SJSA1 (cell line): ENCODE data around the gene TACC2. TPM values are rescaled to one million over a fixed set of nuclear protein-coding genes. Genes with fewer than 3 reads are reported as not detected.
A peak's percentile ranks its signal among the peaks of the same experiment; 100 is the strongest.
"Not testable (repeated sequence)": the region's sequence is repeated elsewhere in the genome, so short reads cannot be mapped to it uniquely, and the experiment has no call there.

Experiments used
- DNase-seq, 2 experiments: peaks; one replicate each; pipeline ENCODE4 v3.0.0-alpha.2; 2015 to 2020; ENCODE audit warnings: low spot score in 2 of 2, low read depth in 1 of 2
- H3K27ac ChIP-seq: fragments of 250-450 bp; sonication (Bioruptor Pico); 2 replicates; pipeline ENCODE4 v1.5.1; 2020; ENCODE audit warnings: mild to moderate bottlenecking, moderate library complexity
- H3K27me3 ChIP-seq: fragments of 250-450 bp; sonication (Bioruptor Pico); replicated peaks from 2 replicates; pipeline ENCODE4 v1.5.1; 2020; ENCODE audit warnings: mild to moderate bottlenecking, moderate library complexity
- H3K36me3 ChIP-seq: fragments of 250-450 bp; sonication (Bioruptor Pico); 2 replicates; pipeline ENCODE4 v1.5.1; 2020; ENCODE audit warnings: mild to moderate bottlenecking
- H3K4me1 ChIP-seq: fragments of 250-450 bp; sonication (Bioruptor Pico); replicated peaks from 2 replicates; pipeline ENCODE4 v1.6.1; 2021; ENCODE audit warnings: mild to moderate bottlenecking
- H3K4me3 ChIP-seq: fragments of 250-450 bp; sonication (Bioruptor Pico); 2 replicates; pipeline ENCODE4 v1.5.1; 2020; ENCODE audit warnings: mild to moderate bottlenecking
- H3K9me3 ChIP-seq: fragments of 250-450 bp; sonication (Bioruptor Pico); replicated peaks from 2 replicates; pipeline ENCODE4 v1.5.1; 2020; ENCODE audit warnings: mild to moderate bottlenecking
- total RNA-seq: library from RNA; depleted of rRNA; stranded (reverse); fragments of >200 nt; shearing (Covaris generic); gene quantifications from 2 replicates; pipeline ENCODE4 v1.2.3, GENCODE V29; 2014

The TACC2 gene
- total RNA-seq, 1 experiment from 2014 or later, result 4.9 TPM

DNA sequence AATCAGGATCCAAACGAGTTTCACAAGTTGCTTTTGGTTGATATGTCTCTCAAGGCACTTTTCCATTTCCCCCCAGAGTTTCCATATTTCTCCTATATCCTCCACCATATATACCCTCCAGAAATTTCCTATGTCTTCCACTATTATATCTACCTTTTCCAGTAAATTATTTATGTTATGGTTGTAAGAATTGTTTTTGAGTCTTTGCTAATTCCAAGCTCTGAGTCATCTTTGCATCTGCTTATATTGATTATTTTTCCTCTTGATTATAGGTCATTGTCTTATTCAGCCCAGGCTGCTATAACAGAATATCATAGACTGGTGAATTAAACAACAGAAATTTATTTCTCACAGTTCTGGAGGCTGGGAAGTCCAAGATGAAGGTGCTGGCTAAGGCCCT lies 12.7 kb downstream of the TACC2 start:
- Histone ChIP-seq H3K36me3 (no peaks in the 10 kb centered on the region), H3K4me1 (no peaks in the 10 kb centered on the region), H3K4me3 (no peak overlapping the region), H3K27ac (no peak overlapping the region), H3K9me3 (no peaks in the 10 kb centered on the region; the same call in 1 of the 2 replicates), H3K27me3 (no peaks in the 10 kb centered on the region)
- DNase-seq, result no peak

GRCh38 chr10:122007415-122007814 lies 18.5 kb downstream of the TACC2 start:
- Histone ChIP-seq H3K27me3 (no peaks in the 10 kb centered on the region), H3K27ac (no peak overlapping the region), H3K4me1 (no peaks in the 10 kb centered on the region), H3K9me3 (no peaks in the 10 kb centered on the region), H3K36me3 (no peaks in the 10 kb centered on the region), H3K4me3 (no peak overlapping the region)
- DNase-seq, result no peak

DNA sequence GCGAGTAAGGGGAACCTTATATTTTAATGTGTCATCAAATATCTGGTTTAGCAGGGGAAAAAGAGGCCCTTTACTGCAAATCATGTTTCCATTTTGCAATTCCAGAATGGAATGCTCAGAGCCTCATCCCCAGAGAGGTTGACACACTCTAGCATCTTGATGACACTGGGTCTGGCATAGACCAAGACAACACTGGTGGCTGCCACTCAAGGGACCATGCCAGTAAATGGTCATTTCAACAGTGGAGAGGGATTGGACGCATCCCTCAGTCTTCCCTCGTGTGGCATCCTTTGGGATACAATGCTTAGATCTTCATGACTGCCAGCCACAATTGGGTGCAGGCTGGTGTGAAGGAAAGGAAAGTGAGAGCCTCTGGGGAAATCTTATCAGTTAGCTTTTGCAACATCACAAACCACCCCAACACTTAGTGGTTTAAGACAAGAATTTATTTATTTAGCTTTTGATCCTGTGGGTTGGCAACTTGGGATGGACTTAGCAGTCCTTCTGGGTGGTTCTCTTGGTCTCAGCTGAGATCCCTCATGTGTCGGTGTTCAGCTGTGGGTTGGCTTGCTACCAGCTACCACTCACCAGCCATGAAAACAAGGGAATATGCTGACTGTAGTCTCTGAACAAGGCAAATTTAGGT lies 21.6 kb downstream of the TACC2 start:
- Histone ChIP-seq H3K36me3 (no peaks in the 10 kb centered on the region), H3K4me1 (no peaks in the 10 kb centered on the region), H3K4me3 (no peak overlapping the region), H3K27me3 (no peaks in the 10 kb centered on the region), H3K27ac (no peak overlapping the region), H3K9me3 (no peaks in the 10 kb centered on the region)
- no peak for DNase-seq

DNA sequence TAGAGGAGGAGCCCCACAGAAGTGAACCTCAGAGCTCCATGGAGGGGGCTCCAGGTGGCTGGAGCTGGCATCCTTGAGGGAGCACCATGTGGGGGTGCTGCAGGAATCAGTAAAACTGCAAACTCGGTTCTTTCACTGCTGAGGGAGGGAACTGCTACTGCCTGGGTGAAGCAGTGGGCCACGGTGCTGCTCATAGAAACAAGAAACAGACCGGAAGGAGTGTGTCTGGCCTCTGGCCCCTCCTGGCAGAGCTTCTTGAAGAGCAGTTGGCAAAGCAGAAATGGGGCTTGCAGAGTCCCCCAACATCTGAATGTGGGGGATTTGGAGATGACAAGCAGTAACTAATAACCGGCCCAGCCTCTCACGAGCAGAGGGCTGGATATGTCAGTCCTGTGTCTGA lies 23.8 kb downstream of the TACC2 start:
- Histone ChIP-seq H3K4me1 (no peaks in the 10 kb centered on the region), H3K27ac (no peak overlapping the region)
- no peak for DNase-seq

GRCh38 chr10:122013311-122013780 lies 24.4 kb downstream of the TACC2 start:
- H3K4me1 ChIP-seq, result no peaks in the 10 kb centered on the region
- no peak overlapping the region for H3K27ac ChIP-seq
- no peaks in the 10 kb centered on the region for H3K9me3 ChIP-seq
- DNase-seq, result no peak
- H3K36me3 ChIP-seq, result no peaks in the 10 kb centered on the region
- no peaks in the 10 kb centered on the region for H3K27me3 ChIP-seq
- no peak overlapping the region for H3K4me3 ChIP-seq

More for the DNA sequence above, 23.8 kb downstream of the TACC2 start:
- H3K9me3 ChIP-seq, result no peaks in the 10 kb centered on the region
- H3K36me3 ChIP-seq, result no peaks in the 10 kb centered on the region
- no peaks in the 10 kb centered on the region for H3K27me3 ChIP-seq
- H3K4me3 ChIP-seq, result no peak overlapping the region

DNA sequence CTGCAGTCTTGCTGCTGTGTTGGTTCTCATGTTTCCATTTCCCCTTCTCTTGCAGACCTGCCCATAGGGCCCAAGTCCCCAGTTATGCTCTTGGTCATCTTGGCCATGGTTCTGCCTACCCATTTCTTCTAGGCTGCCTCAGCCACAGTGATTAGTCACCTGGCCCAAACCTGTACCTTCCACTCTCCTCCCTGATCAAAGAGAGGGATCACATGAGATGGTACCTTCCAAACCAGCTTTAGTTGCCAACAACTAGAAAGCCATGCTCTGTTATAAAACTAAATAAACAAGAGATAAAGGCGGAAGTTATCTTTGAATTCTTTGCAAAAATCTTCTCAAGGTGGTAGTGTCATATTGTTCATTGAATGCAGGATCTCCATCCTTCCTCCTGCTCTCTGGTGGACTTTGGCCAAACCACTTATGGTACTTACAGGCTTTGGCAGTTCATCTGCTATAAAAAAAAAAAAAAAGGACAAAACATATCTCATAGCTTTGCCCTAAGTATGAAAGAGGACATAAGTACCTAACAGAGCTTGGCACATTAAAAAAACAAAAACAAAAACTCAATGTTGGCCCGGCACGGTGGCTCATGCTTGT lies 25.8 kb downstream of the TACC2 start:
- Histone ChIP-seq H3K36me3 (no peaks in the 10 kb centered on the region), H3K4me3 (no peak overlapping the region), H3K27ac (no peak overlapping the region), H3K27me3 (no peaks in the 10 kb centered on the region), H3K4me1 (no peaks in the 10 kb centered on the region), H3K9me3 (no peaks in the 10 kb centered on the region)
- DNase-seq, result no peak

- DNase-seq, H3K27me3 ChIP-seq, H3K9me3 ChIP-seq, H3K36me3 ChIP-seq, H3K4me1 ChIP-seq, H3K27ac ChIP-seq, H3K4me3 ChIP-seq: not testable (repeated sequence)
Measured at GRCh38 chr10:122017926-122018325, 29.0 kb downstream of the TACC2 start.

DNA sequence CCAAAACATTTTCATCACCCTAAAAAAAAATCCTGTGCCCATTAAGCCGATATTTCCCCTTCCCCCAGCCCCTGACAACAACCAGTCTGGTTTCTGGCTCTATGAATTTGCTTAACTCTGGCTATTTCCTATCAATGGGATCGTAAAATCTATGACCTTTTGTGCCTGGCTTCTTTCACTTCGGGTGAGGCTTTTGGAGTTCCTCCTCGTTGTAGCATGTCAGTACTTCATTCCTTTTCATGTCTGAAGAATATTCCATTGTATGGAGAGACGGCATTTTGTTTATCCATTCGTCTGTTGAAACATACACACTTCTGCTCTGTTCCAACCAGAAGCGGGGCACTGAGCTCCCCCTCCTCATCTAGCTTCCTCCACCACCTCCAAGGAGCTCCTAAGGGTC lies 29.5 kb downstream of the TACC2 start:
- no peak for DNase-seq
- Histone ChIP-seq H3K36me3 (no peaks in the 10 kb centered on the region), H3K4me3 (no peak overlapping the region), H3K27ac (no peak overlapping the region), H3K9me3 (no peaks in the 10 kb centered on the region), H3K27me3 (no peaks in the 10 kb centered on the region), H3K4me1 (peaks cover 8% of the 10 kb centered on the region; the same call in 1 of the 2 replicates)

DNA sequence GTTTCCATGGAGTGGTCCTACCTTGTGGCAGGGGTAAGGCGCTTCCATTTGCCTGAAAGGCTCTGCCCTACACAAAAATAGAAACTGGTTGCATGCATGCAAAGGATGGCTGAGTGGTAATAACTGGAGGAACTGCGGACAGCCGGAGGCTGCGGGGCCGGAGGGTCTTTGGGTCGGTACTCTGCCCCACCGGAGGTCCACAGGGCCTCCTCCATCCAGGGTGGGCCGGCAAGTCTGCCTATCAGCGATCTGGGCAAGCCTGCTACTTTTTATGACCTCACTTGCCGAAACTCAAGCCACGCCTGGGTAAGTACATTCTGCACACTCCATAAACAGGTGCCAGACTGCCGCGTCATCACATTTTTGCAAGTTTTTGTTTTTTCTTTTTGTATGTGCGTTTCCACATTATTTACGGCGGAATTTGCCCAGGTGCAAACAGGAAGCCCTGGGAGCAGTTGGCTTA lies 30.0 kb downstream of the TACC2 start:
- Histone ChIP-seq H3K36me3 (no peaks in the 10 kb centered on the region), H3K27ac (no peak overlapping the region), H3K4me3 (no peak overlapping the region), H3K27me3 (no peaks in the 10 kb centered on the region), H3K9me3 (no peaks in the 10 kb centered on the region), H3K4me1 (peaks cover 8% of the 10 kb centered on the region; the same call in 1 of the 2 replicates)
- no peak for DNase-seq

DNA sequence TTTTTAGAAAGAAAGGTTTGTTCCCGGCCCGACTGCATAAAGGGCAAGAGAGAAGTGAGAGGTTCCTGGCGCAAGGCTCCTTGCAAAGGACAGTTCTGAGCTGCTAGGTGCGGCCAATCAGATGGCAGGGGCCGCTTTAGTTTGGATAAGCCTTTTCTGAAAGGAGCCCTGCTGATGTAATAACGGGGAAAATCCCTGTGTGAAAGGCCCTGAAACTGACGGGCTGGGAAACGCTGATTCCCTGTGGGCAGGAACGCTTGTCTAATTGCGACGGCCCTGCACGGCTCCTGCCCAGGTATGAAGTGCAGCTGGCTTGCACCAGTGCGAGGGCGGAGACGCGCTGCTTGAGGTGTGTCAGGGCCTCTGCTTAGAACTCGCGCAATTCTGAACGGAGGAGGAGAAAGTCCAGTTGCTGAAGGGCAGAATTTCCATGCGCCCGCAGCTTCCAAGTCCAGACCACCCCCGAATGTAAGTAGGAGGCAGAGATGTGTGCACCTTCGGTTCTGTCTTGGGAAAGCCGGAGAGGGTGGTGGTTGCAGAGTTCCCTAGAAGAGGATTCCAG lies 30.5 kb downstream of the TACC2 start:
- no peak for DNase-seq
- Histone ChIP-seq H3K4me1 (peaks cover 8% of the 10 kb centered on the region; the same call in 1 of the 2 replicates), H3K27me3 (no peaks in the 10 kb centered on the region), H3K4me3 (no peak overlapping the region), H3K9me3 (no peaks in the 10 kb centered on the region), H3K27ac (no peak overlapping the region), H3K36me3 (no peaks in the 10 kb centered on the region)

- no peak overlapping the region for H3K27ac ChIP-seq
- no peaks in the 10 kb centered on the region for H3K9me3 ChIP-seq
- DNase-seq, result no peak
- H3K36me3 ChIP-seq, result no peaks in the 10 kb centered on the region
- peaks cover 8% of the 10 kb centered on the region; the same call in 1 of the 2 replicates for H3K4me1 ChIP-seq
- H3K27me3 ChIP-seq, result no peaks in the 10 kb centered on the region
- H3K4me3 ChIP-seq, result no peak overlapping the region
Measured at GRCh38 chr10:122020226-122020625, 31.3 kb downstream of the TACC2 start.

DNA sequence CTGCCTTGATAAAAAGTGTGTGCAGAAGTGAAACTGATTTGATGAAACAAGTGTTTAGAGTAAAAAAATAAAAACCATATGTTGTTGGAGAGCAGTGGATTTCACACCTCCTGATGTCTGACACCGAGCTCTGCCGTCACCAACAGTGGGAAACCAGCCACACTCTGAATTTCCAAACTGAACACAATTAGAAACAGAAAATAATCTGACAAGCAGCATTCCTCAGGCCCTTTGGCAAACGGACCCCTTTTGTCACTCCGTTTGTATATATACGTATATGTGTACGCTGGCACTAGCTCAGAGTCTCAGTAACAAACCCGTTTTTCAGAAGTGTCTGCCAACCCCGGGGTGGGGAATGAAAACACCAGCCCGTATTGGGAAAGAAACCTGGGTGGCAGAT lies 32.4 kb downstream of the TACC2 start:
- no peak for DNase-seq
- Histone ChIP-seq H3K27me3 (0 out of 2 replicates have a peak, but pooled peaks cover under 1% of the 10 kb centered on the region), H3K9me3 (no peaks in the 10 kb centered on the region), H3K4me3 (peak overlapping the region; percentile 9), H3K36me3 (no peaks in the 10 kb centered on the region), H3K27ac (no peak overlapping the region), H3K4me1 (peaks cover 8% of the 10 kb centered on the region; the same call in 1 of the 2 replicates)

DNA sequence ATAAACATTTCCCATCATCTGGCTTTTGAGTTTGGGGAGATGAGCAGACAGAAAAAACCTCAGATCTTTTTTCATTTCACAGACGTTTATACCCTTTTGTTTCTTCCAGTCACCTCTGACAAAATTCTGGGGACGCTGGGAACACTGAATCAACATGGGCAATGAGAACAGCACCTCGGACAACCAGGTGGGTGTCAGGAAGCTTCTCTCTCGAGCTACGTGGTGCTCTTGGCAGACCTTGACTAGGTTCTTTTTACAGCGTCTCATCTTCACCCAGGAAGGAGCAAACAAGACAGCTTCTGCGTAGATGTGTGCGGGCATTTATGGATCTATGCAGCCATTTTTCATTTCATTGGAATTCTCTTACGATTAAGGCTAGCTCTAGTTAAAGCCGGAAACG lies 32.9 kb downstream of the TACC2 start:
- DNase-seq, result no peak
- no peak overlapping the region for H3K27ac ChIP-seq
- H3K4me3 ChIP-seq, result no peak overlapping the region
- H3K4me1 ChIP-seq, result peaks cover 8% of the 10 kb centered on the region; the same call in 1 of the 2 replicates
- H3K36me3 ChIP-seq, result no peaks in the 10 kb centered on the region
- 0 out of 2 replicates have a peak, but pooled peaks cover 3% of the 10 kb centered on the region for H3K27me3 ChIP-seq
- no peaks in the 10 kb centered on the region for H3K9me3 ChIP-seq

- no peaks in the 10 kb centered on the region for H3K9me3 ChIP-seq
- H3K27me3 ChIP-seq, result 0 out of 2 replicates have a peak, but pooled peaks cover 3% of the 10 kb centered on the region
- no peaks in the 10 kb centered on the region for H3K36me3 ChIP-seq
- H3K4me1 ChIP-seq, result peaks cover 8% of the 10 kb centered on the region; the same call in 1 of the 2 replicates
- H3K27ac ChIP-seq, result no peak overlapping the region
- no peak for DNase-seq
- no peak overlapping the region for H3K4me3 ChIP-seq
Measured at GRCh38 chr10:122022276-122022675, 33.3 kb downstream of the TACC2 start.
